Cerebellar nuclear complex (tissue), 1 donor: ENCODE measurements around the gene TOMM20.

Experiments used
- DNase-seq, 2 experiments: peaks; one replicate each; lab custom pipeline; 2025; lab: John Stamatoyannopoulos, UW

TOMM20 gene

DNA sequence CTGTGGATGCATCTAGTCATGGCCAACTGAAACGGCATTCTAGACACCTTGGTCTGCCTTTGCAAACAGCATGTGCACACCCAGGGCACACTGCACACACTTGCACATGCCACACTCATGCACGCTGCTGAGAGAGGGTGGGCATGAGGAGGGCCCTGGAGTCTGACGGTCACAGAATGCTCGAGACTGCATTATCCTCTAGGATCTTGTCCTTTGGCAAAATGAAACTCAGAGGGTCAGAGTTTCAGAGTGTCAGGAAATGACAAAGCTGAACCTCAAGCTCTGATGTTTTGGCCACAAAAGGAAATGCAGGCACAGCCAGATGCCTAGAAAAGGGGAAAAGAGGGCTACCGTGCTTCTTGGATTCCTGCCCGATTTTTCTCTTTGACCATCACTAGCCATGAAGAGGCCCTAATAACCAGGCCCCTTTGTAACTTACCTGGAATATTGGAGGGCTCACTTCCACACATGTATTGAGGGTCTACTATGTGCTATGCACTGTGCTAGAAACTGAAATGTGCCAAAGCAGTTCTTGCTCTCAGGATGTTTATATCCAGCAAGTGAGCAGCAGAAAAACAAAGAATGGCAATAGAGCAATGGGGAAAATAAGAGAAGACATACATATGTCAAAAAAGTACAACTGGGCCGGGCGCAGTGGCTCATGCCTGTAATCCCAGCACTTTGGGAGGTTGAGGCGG, 65.4 kb downstream of the TOMM20 start:
- no peak for DNase-seq

DNA sequence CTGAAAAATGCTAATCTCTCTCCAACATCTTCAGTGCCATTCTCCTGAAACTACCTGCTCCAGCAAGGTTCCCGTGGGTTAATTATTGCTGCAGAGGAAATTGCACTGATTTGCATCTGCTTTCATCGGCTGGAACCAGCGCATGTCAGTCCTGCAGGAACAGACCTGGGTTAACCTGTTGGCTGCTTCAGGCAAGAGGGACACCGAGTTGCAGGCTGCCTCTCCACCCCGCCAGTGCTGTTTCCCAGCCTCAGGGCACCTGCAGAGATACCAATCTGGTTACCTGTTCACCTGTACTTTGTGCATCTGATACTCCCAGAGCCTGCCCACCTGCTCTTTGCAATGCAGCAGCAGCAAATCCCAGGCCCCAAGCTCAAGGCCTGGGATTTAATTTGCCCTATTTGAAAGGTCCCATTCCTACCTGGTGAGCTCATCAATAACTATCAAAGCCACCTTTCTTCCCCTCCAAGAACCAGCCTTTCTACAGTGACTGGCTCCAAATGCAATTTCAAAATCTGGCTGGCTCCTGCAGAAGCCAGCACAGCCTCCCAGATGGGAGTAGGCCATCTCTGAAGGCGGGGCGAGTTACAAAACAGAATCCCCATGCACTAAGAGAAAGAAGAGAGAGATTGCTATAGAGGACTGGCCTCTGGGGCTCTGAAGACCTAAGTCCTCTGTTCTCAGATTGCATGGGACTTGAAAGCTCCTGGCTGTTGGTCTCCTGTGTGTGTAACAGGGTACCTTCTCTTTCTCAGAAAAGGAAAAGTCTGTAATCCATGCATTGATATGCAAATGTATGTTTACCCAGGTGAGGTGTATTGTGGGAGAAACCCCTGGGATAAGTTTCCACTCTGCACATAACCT, 67.8 kb downstream of the TOMM20 start:
- no peak for DNase-seq
